IPS DF 6.9 (cell line): Measurements from ENCODE around the gene RASA3.
"Not testable (repeated sequence)": the region's sequence is repeated elsewhere in the genome, so short reads cannot be mapped to it uniquely, and the experiment has no call there.

Experiments used
- DNase-seq: peaks from one replicate; pipeline ENCODE4 v3.0.0-alpha.2; 2013; ENCODE audit warnings: low read depth, low spot score
- H3K27ac ChIP-seq: one replicate; pipeline ENCODE4 v1.5.1; 2013; ENCODE audit warnings: low read length, control low read depth
- H3K27me3 ChIP-seq: 2 replicates; pipeline ENCODE4 v1.6.1; 2013; ENCODE audit warnings: mild to moderate bottlenecking, low read length; ENCODE audit not compliant: control insufficient read depth, insufficient read depth
- H3K36me3 ChIP-seq: 2 replicates; pipeline ENCODE4 v1.6.1; 2013; ENCODE audit warnings: low read length; ENCODE audit not compliant: control insufficient read depth, insufficient read depth
- H3K4me1 ChIP-seq: 2 replicates; pipeline ENCODE4 v1.6.1; 2013; ENCODE audit warnings: low read length; ENCODE audit not compliant: control insufficient read depth, insufficient read depth
- H3K4me3 ChIP-seq: 2 replicates; pipeline ENCODE4 v1.5.1; 2013; ENCODE audit warnings: mild to moderate bottlenecking, low read length
- H3K9me3 ChIP-seq: 2 replicates; pipeline ENCODE4 v1.6.1; 2013; ENCODE audit warnings: low read length, inconsistent platforms; ENCODE audit not compliant: control insufficient read depth, insufficient read depth
- WGBS: extraction: QIAGEN DNeasy Blood & Tissue Kit; methylation state at CpG from one replicate; pipeline ENCODE4 v1.1.7; 2013; ENCODE audit warnings: mixed read lengths, missing lambda C conversion rate; ENCODE audit not compliant: insufficient read length, insufficient coverage; 5-methylcytosine and 5-hydroxymethylcytosine counted together

Gene RASA3

GRCh38 chr13:114130131-114130836 lies 2.1 kb downstream of the RASA3 start:
- WGBS: no CpG with 5 or more reads among the region's 18 CpGs
- DNase-seq: no peak
- H3K4me3 ChIP-seq: no peak overlapping the region
- no peaks in the 10 kb centered on the region for H3K27me3 ChIP-seq
- H3K4me1 ChIP-seq: peaks cover 20% of the 10 kb centered on the region
- H3K36me3 ChIP-seq: no peaks in the 10 kb centered on the region
- no peak overlapping the region for H3K27ac ChIP-seq
- H3K9me3 ChIP-seq: no peaks in the 10 kb centered on the region

- Histone ChIP-seq H3K36me3 (no peaks in the 10 kb centered on the region), H3K4me1 (peaks cover 19% of the 10 kb centered on the region), H3K4me3 (no peak overlapping the region), H3K9me3 (no peaks in the 10 kb centered on the region), H3K27ac (no peak overlapping the region), H3K27me3 (no peaks in the 10 kb centered on the region)
- WGBS: no CpG with 5 or more reads among the region's 9 CpGs
- DNase-seq: no peak
Measured at GRCh38 chr13:114129649-114130062, 2.8 kb downstream of the RASA3 start.

- H3K27me3 ChIP-seq: no peaks in the 10 kb centered on the region
- H3K4me1 ChIP-seq: peaks cover 19% of the 10 kb centered on the region
- no CpG with 5 or more reads among the region's 37 CpGs for WGBS
- H3K36me3 ChIP-seq: no peaks in the 10 kb centered on the region
- H3K4me3 ChIP-seq: no peak overlapping the region
- no peak for DNase-seq
- H3K9me3 ChIP-seq: no peaks in the 10 kb centered on the region
- no peak overlapping the region for H3K27ac ChIP-seq
Measured at GRCh38 chr13:114128624-114129522, 3.5 kb downstream of the RASA3 start.

- Histone ChIP-seq H3K4me3 (no peak overlapping the region), H3K27me3 (no peaks in the 10 kb centered on the region), H3K36me3 (no peaks in the 10 kb centered on the region; the same call in 1 of the 2 replicates), H3K27ac (no peak overlapping the region), H3K9me3 (no peaks in the 10 kb centered on the region), H3K4me1 (peaks cover 20% of the 10 kb centered on the region)
- WGBS: no CpG with 5 or more reads among the region's 5 CpGs
- no peak for DNase-seq
Measured at GRCh38 chr13:114128348-114128623, 4.1 kb downstream of the RASA3 start.

GRCh38 chr13:114127473-114128347 lies 4.7 kb downstream of the RASA3 start:
- peaks cover 21% of the 10 kb centered on the region for H3K4me1 ChIP-seq
- H3K36me3 ChIP-seq: no peaks in the 10 kb centered on the region; the same call in 1 of the 2 replicates
- H3K27me3 ChIP-seq: no peaks in the 10 kb centered on the region
- no CpG with 5 or more reads among the region's 15 CpGs for WGBS
- H3K9me3 ChIP-seq: no peaks in the 10 kb centered on the region
- H3K27ac ChIP-seq: no peak overlapping the region
- DNase-seq: no peak
- H3K4me3 ChIP-seq: no peak overlapping the region

- no peaks in the 10 kb centered on the region; the same call in 1 of the 2 replicates for H3K36me3 ChIP-seq
- H3K4me3 ChIP-seq: no peak overlapping the region
- H3K27ac ChIP-seq: no peak overlapping the region
- no CpG with 5 or more reads among the region's 21 CpGs for WGBS
- H3K9me3 ChIP-seq: no peaks in the 10 kb centered on the region
- peaks cover 25% of the 10 kb centered on the region for H3K4me1 ChIP-seq
- no peak for DNase-seq
- H3K27me3 ChIP-seq: no peaks in the 10 kb centered on the region
Measured at GRCh38 chr13:114126789-114127472, 5.5 kb downstream of the RASA3 start.

GRCh38 chr13:114126086-114126485 lies 6.3 kb downstream of the RASA3 start:
- H3K9me3 ChIP-seq, H3K4me3 ChIP-seq, DNase-seq, H3K36me3 ChIP-seq, H3K27me3 ChIP-seq, H3K27ac ChIP-seq: not testable (repeated sequence)
- no CpG with 5 or more reads among the region's 14 CpGs for WGBS
- peaks cover 25% of the 10 kb centered on the region for H3K4me1 ChIP-seq

GRCh38 chr13:114125589-114125988 lies 6.8 kb downstream of the RASA3 start:
- no peaks in the 10 kb centered on the region for H3K27me3 ChIP-seq
- no CpG with 5 or more reads among the region's 19 CpGs for WGBS
- no peak overlapping the region for H3K27ac ChIP-seq
- no peak for DNase-seq
- H3K4me1 ChIP-seq: peaks cover 25% of the 10 kb centered on the region
- H3K9me3 ChIP-seq: no peaks in the 10 kb centered on the region
- H3K36me3 ChIP-seq: no peaks in the 10 kb centered on the region; the same call in 1 of the 2 replicates
- no peak overlapping the region for H3K4me3 ChIP-seq

- H3K36me3 ChIP-seq: no peaks in the 10 kb centered on the region; the same call in 1 of the 2 replicates
- no peak overlapping the region for H3K27ac ChIP-seq
- H3K4me3 ChIP-seq: no peak overlapping the region
- no peaks in the 10 kb centered on the region for H3K27me3 ChIP-seq
- H3K4me1 ChIP-seq: peaks cover 22% of the 10 kb centered on the region
- DNase-seq: no peak
- H3K9me3 ChIP-seq: no peaks in the 10 kb centered on the region
- no CpG with 5 or more reads among the region's 9 CpGs for WGBS
Measured at GRCh38 chr13:114124921-114125320, 7.5 kb downstream of the RASA3 start.

- Histone ChIP-seq H3K4me3 (no peak overlapping the region), H3K27me3 (no peaks in the 10 kb centered on the region), H3K36me3 (no peaks in the 10 kb centered on the region; the same call in 1 of the 2 replicates), H3K27ac (no peak overlapping the region), H3K9me3 (no peaks in the 10 kb centered on the region), H3K4me1 (peaks cover 21% of the 10 kb centered on the region)
- WGBS: no CpG with 5 or more reads among the region's 18 CpGs
- no peak for DNase-seq
Measured at GRCh38 chr13:114124431-114124830, 8.0 kb downstream of the RASA3 start.
